Fibroblast of lung (primary cell): Measurements from ENCODE around the gene CCT5. TPM values are rescaled to one million over a fixed set of nuclear protein-coding genes. Genes with fewer than 3 reads are reported as not detected.

Source experiments
- DNase-seq, 2 donors: peaks; one replicate each; pipeline versions ENCODE4 v3.0.0 to v3.0.0-alpha.2; 2010; ENCODE audit warnings: low read depth in 2 of 2
- H2AFZ ChIP-seq: 2 replicates; pipeline ENCODE4 v1.5.1; 2012; ENCODE audit warnings: low read length, control low read depth, inconsistent platforms
- H3K27ac ChIP-seq: 2 replicates; pipeline ENCODE4 v1.5.1; 2011; ENCODE audit warnings: low read length, control low read depth; ENCODE audit not compliant: insufficient read depth
- H3K27me3 ChIP-seq: 2 replicates; pipeline ENCODE4 v1.5.1; 2011; ENCODE audit warnings: mild to moderate bottlenecking, low read length; ENCODE audit not compliant: control insufficient read depth, insufficient read depth
- H3K36me3 ChIP-seq: 2 replicates; pipeline ENCODE4 v1.5.1; 2011; ENCODE audit warnings: low read length; ENCODE audit not compliant: control insufficient read depth, insufficient read depth
- H3K4me1 ChIP-seq: 2 replicates; pipeline ENCODE4 v1.5.1; 2011; ENCODE audit warnings: low read length; ENCODE audit not compliant: control insufficient read depth, insufficient read depth; ENCODE audit errors: extremely low read depth
- H3K4me2 ChIP-seq: 2 replicates; pipeline ENCODE4 v1.5.1; 2011; ENCODE audit warnings: low read length, control low read depth; ENCODE audit not compliant: insufficient read depth; ENCODE audit errors: extremely low read depth
- H3K4me3 ChIP-seq, 4 experiments: fragments of 200-600 bp in 1 of 4; sonication (generic) in 1 of 4; replicated peaks in 1 of 4; 2 replicates each; pipeline ENCODE4 v1.5.1; 2011 to 2016; ENCODE audit warnings: low read length in 4 of 4, low read depth in 3 of 4, mild to moderate bottlenecking in 3 of 4, control low read depth in 2 of 4, inconsistent platforms in 1 of 4, mixed read lengths in 1 of 4; ENCODE audit not compliant: insufficient read depth in 1 of 4; ENCODE audit errors: control extremely low read depth in 1 of 4
- H3K79me2 ChIP-seq: 2 replicates; pipeline ENCODE4 v1.5.1; 2012; ENCODE audit warnings: mild to moderate bottlenecking, low read length, inconsistent platforms; ENCODE audit not compliant: control insufficient read depth, insufficient read depth
- H3K9ac ChIP-seq: 2 replicates; pipeline ENCODE4 v1.5.1; 2011; ENCODE audit warnings: mild to moderate bottlenecking, low read length, control low read depth; ENCODE audit not compliant: insufficient read depth
- H3K9me3 ChIP-seq: 2 replicates; pipeline ENCODE4 v1.5.1; 2012; ENCODE audit warnings: low read depth, low read length; ENCODE audit not compliant: control insufficient read depth, insufficient read depth
- H4K20me1 ChIP-seq: 2 replicates; pipeline ENCODE4 v1.5.1; 2011; ENCODE audit warnings: low read length; ENCODE audit not compliant: control insufficient read depth, insufficient read depth; ENCODE audit errors: extremely low read depth
- CTCF ChIP-seq, 2 donors: IDR thresholded peaks in 1 of 2; conservative IDR thresholded peaks in 1 of 2; 1 replicate in 1 of 2; 2 replicates in 1 of 2; pipeline ENCODE4 v1.5.1; 2011 to 2012; ENCODE audit warnings: low read length in 2 of 2, control low read depth in 1 of 2, inconsistent platforms in 1 of 2, low read depth in 1 of 2, mild to moderate bottlenecking in 1 of 2
- EZH2 ChIP-seq: IDR thresholded peaks from 2 replicates; pipeline ENCODE4 v1.5.1; 2012; ENCODE audit warnings: low read length, control low read depth, mild to moderate bottlenecking; ENCODE audit errors: missing control alignments
- polyA plus RNA-seq, 2 donors: library from polyadenylated mRNA; depleted of rRNA in 1 of 2; stranded (reverse) in 1 of 2; unstranded in 1 of 2; fragments of >200 nt; gene quantifications; 2 replicates each; pipeline ENCODE4 v1.2.1, GENCODE V29; 2011 to 2012; ENCODE audit warnings: missing spikeins in 1 of 2
- total RNA-seq: library from RNA; depleted of rRNA; stranded (reverse); fragments of >200 nt; gene quantifications from 2 replicates; pipeline ENCODE4 v1.2.1, GENCODE V29; 2014

The CCT5 gene
- total and polyA plus RNA-seq, 2 donors (not counting 1 experiment from before 2014, with no cell fraction given): 341 to 406 TPM

GRCh38 chr5:10248378-10249260, 1.5 kb upstream of the CCT5 start:
- Histone ChIP-seq H4K20me1 (peaks cover 4% of the 10 kb centered on the region), H3K79me2 (peaks cover 53% of the 10 kb centered on the region), H3K9ac (peak overlapping the region; percentile 20), H3K4me2 (peak overlapping the region; percentile 87), H3K4me1 (peaks cover 9% of the 10 kb centered on the region), H3K9me3 (no peaks in the 10 kb centered on the region), H3K4me3 (peak overlapping the region; percentile 70 to 98 (median 96)), H3K36me3 (peaks cover 2% of the 10 kb centered on the region), H3K27me3 (no peaks in the 10 kb centered on the region), H3K27ac (peak overlapping the region; percentile 99), H2AFZ (peak overlapping the region; percentile 8)
- no peak for DNase-seq
- TF ChIP-seq CTCF (conservative IDR thresholded peaks at IDR 0.05 in 1 of 2, IDR thresholded peaks at IDR 0.05 in 1 of 2; ENCODE audit: low read depth in 1 of 2, low read length in 2 of 2): no peak
- no peak for TF ChIP-seq EZH2

- Histone ChIP-seq H3K36me3 (peaks cover 3% of the 10 kb centered on the region), H3K79me2 (peaks cover 75% of the 10 kb centered on the region), H3K27me3 (no peaks in the 10 kb centered on the region), H3K4me3 (peak overlapping the region; percentile 93 to 100 (median 98)), H4K20me1 (peaks cover 4% of the 10 kb centered on the region), H3K9me3 (no peaks in the 10 kb centered on the region), H3K9ac (peak overlapping the region; percentile 94), H2AFZ (peak overlapping the region; percentile 12), H3K4me2 (peak overlapping the region; percentile 96), H3K4me1 (peaks cover 9% of the 10 kb centered on the region), H3K27ac (peak overlapping the region; percentile 99)
- DNase-seq: peak; percentile 33 to 39
- no peak for TF ChIP-seq CTCF (conservative IDR thresholded peaks at IDR 0.05 in 1 of 2, IDR thresholded peaks at IDR 0.05 in 1 of 2; ENCODE audit: low read depth in 1 of 2, low read length in 2 of 2)
- TF ChIP-seq EZH2: no peak
These were observed 761 bp downstream of the CCT5 start for GRCh38 chr5:10250806-10251276.

GRCh38 chr5:10251405-10251804, 1.3 kb downstream of the CCT5 start:
- no peak for TF ChIP-seq CTCF (conservative IDR thresholded peaks at IDR 0.05 in 1 of 2, IDR thresholded peaks at IDR 0.05 in 1 of 2; ENCODE audit: low read depth in 1 of 2, low read length in 2 of 2)
- TF ChIP-seq EZH2: no peak
- Histone ChIP-seq H3K79me2 (peaks cover 81% of the 10 kb centered on the region), H3K4me1 (peaks cover 9% of the 10 kb centered on the region), H2AFZ (no peak overlapping the region), H3K27me3 (no peaks in the 10 kb centered on the region), H3K4me2 (peak overlapping the region; percentile 96), H3K27ac (peak overlapping the region; percentile 99), H3K4me3 (peak overlapping the region; percentile 93 to 100 (median 98)), H3K36me3 (peaks cover 7% of the 10 kb centered on the region), H3K9ac (no peak overlapping the region), H3K9me3 (no peaks in the 10 kb centered on the region), H4K20me1 (peaks cover 4% of the 10 kb centered on the region)
- DNase-seq: no peak
